ENCODE measurements around the gene C19orf25. TPM values are rescaled to one million over a fixed set of nuclear protein-coding genes. Genes with fewer than 3 reads are reported as not detected.

The C19orf25 gene
- total and polyA plus RNA-seq, 5 donors from 2014 or later, result 33.4 to 64.0 (median 52.5) TPM

DNA sequence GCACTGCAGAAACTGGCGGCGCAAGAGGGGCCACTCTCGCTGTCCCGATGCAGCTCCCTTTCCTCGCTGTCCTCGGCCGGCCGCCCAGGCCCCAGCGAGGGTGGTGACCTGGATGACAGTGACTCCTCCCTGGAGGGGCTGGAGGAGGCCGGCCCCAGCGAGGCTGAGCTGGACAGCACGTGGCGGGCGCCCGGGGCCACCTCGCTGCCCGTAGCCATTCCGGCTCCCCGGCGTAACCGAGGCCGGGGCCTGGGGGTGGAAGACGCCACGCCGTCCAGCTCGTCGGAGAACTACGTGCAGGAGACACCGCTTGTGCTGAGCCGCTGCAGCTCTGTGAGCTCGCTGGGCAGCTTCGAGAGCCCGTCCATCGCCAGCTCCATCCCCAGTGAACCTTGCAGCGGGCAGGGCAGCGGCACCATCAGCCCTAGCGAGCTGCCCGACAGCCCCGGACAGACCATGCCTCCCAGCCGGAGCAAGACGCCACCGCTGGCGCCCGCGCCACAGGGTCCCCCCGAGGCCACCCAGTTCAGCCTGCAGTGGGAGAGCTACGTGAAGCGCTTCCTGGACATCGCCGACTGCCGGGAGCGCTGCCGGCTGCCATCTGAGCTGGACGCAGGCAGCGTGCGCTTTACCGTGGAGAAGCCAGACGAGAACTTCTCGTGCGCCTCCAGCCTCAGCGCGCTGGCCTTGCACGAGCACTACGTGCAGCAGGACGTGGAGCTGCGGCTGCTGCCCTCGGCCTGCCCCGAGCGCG, 12.4 kb downstream of the C19orf25 start:
- no peaks in the 10 kb centered on the region for H3K36me3 Mint-ChIP-seq
- no peaks in the 10 kb centered on the region for H3K36me3 ChIP-seq (ENCODE audit: control insufficient read depth, insufficient read depth, low read length)
- peaks cover 0 to 9% (median 0%) of the 10 kb centered on the region in 4 donors for H3K4me1 Mint-ChIP-seq
- no peak overlapping the region for H3K27ac ChIP-seq (ENCODE audit: insufficient read depth, low read length, poor library complexity, severe bottlenecking)
- H3K27ac Mint-ChIP-seq, result no peak overlapping the region
- ATAC-seq (ENCODE audit: low read depth in 2 of 2) (no peak), DNase-seq (no peak)
- peaks cover 5% of the 10 kb centered on the region for H3K27me3 Mint-ChIP-seq
- no peaks in the 10 kb centered on the region for H3K9me3 ChIP-seq (ENCODE audit: control insufficient read depth in 2 of 2, low read length in 2 of 2)
- H3K4me1 ChIP-seq (ENCODE audit: control insufficient read depth, insufficient read depth, low read length, poor library complexity, severe bottlenecking), result peaks cover 53% of the 10 kb centered on the region
- no peaks in the 10 kb centered on the region for H3K9me3 Mint-ChIP-seq
- H3K4me3 Mint-ChIP-seq, result no peak overlapping the region
- no peaks in the 10 kb centered on the region for H3K27me3 ChIP-seq (ENCODE audit: control insufficient read depth, insufficient read depth, low read length)
- H3K4me3 ChIP-seq (ENCODE audit: low read depth, low read length), result no peak overlapping the region

DNA sequence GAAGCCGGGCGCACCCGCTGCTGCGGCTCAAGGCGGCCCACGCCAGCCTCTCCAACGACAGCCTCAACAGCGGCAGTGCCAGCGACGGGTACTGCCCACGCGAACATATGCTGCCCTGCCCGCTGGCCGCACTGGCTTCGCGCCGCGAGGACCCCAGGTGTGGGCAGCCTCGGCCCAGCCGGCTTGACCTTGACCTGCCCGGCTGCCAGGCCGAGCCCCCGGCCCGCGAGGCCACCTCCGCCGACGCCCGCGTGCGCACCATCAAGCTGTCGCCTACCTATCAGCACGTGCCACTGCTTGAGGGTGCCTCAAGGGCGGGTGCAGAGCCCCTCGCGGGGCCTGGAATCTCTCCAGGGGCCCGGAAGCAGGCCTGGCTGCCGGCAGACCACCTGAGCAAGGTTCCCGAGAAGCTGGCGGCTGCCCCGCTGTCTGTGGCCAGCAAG, 13.0 kb downstream of the C19orf25 start:
- ATAC-seq (ENCODE audit: low read depth in 2 of 2), result no peak
- Mint-ChIP-seq H3K27ac (no peak overlapping the region), H3K9me3 (no peaks in the 10 kb centered on the region), H3K27me3 (peaks cover 5% of the 10 kb centered on the region), H3K4me1 (peaks cover 0 to 4% (median 0%) of the 10 kb centered on the region in 4 donors), H3K36me3 (no peaks in the 10 kb centered on the region), H3K4me3 (no peak overlapping the region)
- DNase-seq, result no peak
- peaks cover 47% of the 10 kb centered on the region for H3K4me1 ChIP-seq (ENCODE audit: control insufficient read depth, insufficient read depth, low read length, poor library complexity, severe bottlenecking)
- no peaks in the 10 kb centered on the region for H3K9me3 ChIP-seq (ENCODE audit: control insufficient read depth in 2 of 2, low read length in 2 of 2)
- H3K27me3 ChIP-seq (ENCODE audit: control insufficient read depth, insufficient read depth, low read length), result no peaks in the 10 kb centered on the region
- no peaks in the 10 kb centered on the region for H3K36me3 ChIP-seq (ENCODE audit: control insufficient read depth, insufficient read depth, low read length)
- H3K27ac ChIP-seq (ENCODE audit: insufficient read depth, low read length, poor library complexity, severe bottlenecking), result no peak overlapping the region
- no peak overlapping the region for H3K4me3 ChIP-seq (ENCODE audit: low read depth, low read length)

GRCh38 chr19:1465191-1466016, 13.6 kb downstream of the C19orf25 start:
- Histone ChIP-seq H3K27ac (ENCODE audit: insufficient read depth, low read length, poor library complexity, severe bottlenecking) (no peak overlapping the region), H3K4me1 (ENCODE audit: control insufficient read depth, insufficient read depth, low read length, poor library complexity, severe bottlenecking) (peaks cover 41% of the 10 kb centered on the region), H3K9me3 (ENCODE audit: control insufficient read depth in 2 of 2, low read length in 2 of 2) (no peaks in the 10 kb centered on the region), H3K36me3 (ENCODE audit: control insufficient read depth, insufficient read depth, low read length) (peaks cover 4% of the 10 kb centered on the region), H3K27me3 (ENCODE audit: control insufficient read depth, insufficient read depth, low read length) (no peaks in the 10 kb centered on the region), H3K4me3 (ENCODE audit: low read depth, low read length) (no peak overlapping the region)
- Mint-ChIP-seq H3K27ac (no peak overlapping the region), H3K4me1 (peaks cover 0 to 4% (median 0%) of the 10 kb centered on the region in 4 donors), H3K36me3 (no peaks in the 10 kb centered on the region), H3K4me3 (no peak overlapping the region), H3K9me3 (no peaks in the 10 kb centered on the region), H3K27me3 (peaks cover 5% of the 10 kb centered on the region)
- DNase-seq (peak in 2 of 3 donors; percentile 40 to 51), ATAC-seq (ENCODE audit: low read depth in 2 of 2) (peak in 1 of 2 donors; percentile 13)

- Histone ChIP-seq H3K9me3 (ENCODE audit: control insufficient read depth in 2 of 2, low read length in 2 of 2) (no peaks in the 10 kb centered on the region), H3K4me1 (ENCODE audit: control insufficient read depth, insufficient read depth, low read length, poor library complexity, severe bottlenecking) (peaks cover 13% of the 10 kb centered on the region), H3K36me3 (ENCODE audit: control insufficient read depth, insufficient read depth, low read length) (peaks cover 4% of the 10 kb centered on the region), H3K4me3 (ENCODE audit: low read depth, low read length) (no peak overlapping the region), H3K27me3 (ENCODE audit: control insufficient read depth, insufficient read depth, low read length) (no peaks in the 10 kb centered on the region), H3K27ac (ENCODE audit: insufficient read depth, low read length, poor library complexity, severe bottlenecking) (no peak overlapping the region)
- H3K36me3 Mint-ChIP-seq, result no peaks in the 10 kb centered on the region
- peaks cover 24% of the 10 kb centered on the region for H3K27me3 Mint-ChIP-seq
- H3K4me1 Mint-ChIP-seq, result peaks cover 0 to 9% (median 0%) of the 10 kb centered on the region in 4 donors
- no peak overlapping the region for H3K27ac Mint-ChIP-seq
- no peaks in the 10 kb centered on the region for H3K9me3 Mint-ChIP-seq
- no peak overlapping the region for H3K4me3 Mint-ChIP-seq
- ATAC-seq (ENCODE audit: low read depth in 2 of 2) (no peak), DNase-seq (no peak)
These were observed 17.2 kb downstream of the C19orf25 start for GRCh38 chr19:1461862-1462261.

GRCh38 chr19:1460033-1460995, 18.7 kb downstream of the C19orf25 start:
- Histone ChIP-seq H3K27ac (ENCODE audit: insufficient read depth, low read length, poor library complexity, severe bottlenecking) (no peak overlapping the region), H3K27me3 (ENCODE audit: control insufficient read depth, insufficient read depth, low read length) (peaks cover 2% of the 10 kb centered on the region), H3K36me3 (ENCODE audit: control insufficient read depth, insufficient read depth, low read length) (peaks cover 4% of the 10 kb centered on the region), H3K4me1 (ENCODE audit: control insufficient read depth, insufficient read depth, low read length, poor library complexity, severe bottlenecking) (peaks cover 9% of the 10 kb centered on the region), H3K4me3 (ENCODE audit: low read depth, low read length) (no peak overlapping the region), H3K9me3 (ENCODE audit: control insufficient read depth in 2 of 2, low read length in 2 of 2) (no peaks in the 10 kb centered on the region)
- peaks cover 30% of the 10 kb centered on the region for H3K27me3 Mint-ChIP-seq
- H3K4me1 Mint-ChIP-seq, result peaks cover 0 to 15% (median 0%) of the 10 kb centered on the region in 4 donors
- H3K27ac Mint-ChIP-seq, result no peak overlapping the region
- no peak for DNase-seq
- H3K9me3 Mint-ChIP-seq, result peaks cover 0 to 3% (median 0%) of the 10 kb centered on the region in 7 donors
- H3K36me3 Mint-ChIP-seq, result no peaks in the 10 kb centered on the region
- H3K4me3 Mint-ChIP-seq, result no peak overlapping the region
- no peak for ATAC-seq (ENCODE audit: low read depth in 2 of 2)

DNA sequence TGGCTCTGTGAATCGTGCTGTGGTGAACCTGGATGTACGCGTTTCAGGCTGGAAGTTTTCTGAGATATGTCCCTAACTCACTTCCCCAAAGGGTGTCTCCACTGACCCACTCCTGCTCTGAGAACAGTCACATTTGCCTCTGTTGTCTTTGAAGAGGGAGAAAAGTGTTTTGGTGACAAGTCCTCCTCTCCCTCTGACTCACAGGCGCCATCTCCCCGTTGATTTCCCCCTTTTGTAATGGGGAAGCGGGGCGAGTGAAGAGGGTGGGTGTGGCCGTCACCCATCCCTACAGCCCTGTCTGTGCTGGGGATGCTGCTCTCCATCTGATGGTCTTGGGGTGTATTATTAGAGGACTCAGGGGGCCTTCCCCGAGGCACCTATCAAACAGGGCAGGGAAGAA, 19.5 kb downstream of the C19orf25 start:
- peak overlapping the region in 1 of 3 donors; percentile 80 for H3K27ac Mint-ChIP-seq
- Histone ChIP-seq H3K36me3 (ENCODE audit: control insufficient read depth, insufficient read depth, low read length) (peaks cover 4% of the 10 kb centered on the region), H3K4me1 (ENCODE audit: control insufficient read depth, insufficient read depth, low read length, poor library complexity, severe bottlenecking) (peaks cover 16% of the 10 kb centered on the region), H3K27me3 (ENCODE audit: control insufficient read depth, insufficient read depth, low read length) (peaks cover 2% of the 10 kb centered on the region), H3K4me3 (ENCODE audit: low read depth, low read length) (no peak overlapping the region), H3K9me3 (ENCODE audit: control insufficient read depth in 2 of 2, low read length in 2 of 2) (no peaks in the 10 kb centered on the region), H3K27ac (ENCODE audit: insufficient read depth, low read length, poor library complexity, severe bottlenecking) (no peak overlapping the region)
- no peaks in the 10 kb centered on the region for H3K36me3 Mint-ChIP-seq
- H3K4me1 Mint-ChIP-seq, result peaks cover 0 to 22% (median 0%) of the 10 kb centered on the region in 4 donors
- H3K4me3 Mint-ChIP-seq, result peak overlapping the region in 1 of 4 donors; percentile 22
- DNase-seq (no peak), ATAC-seq (ENCODE audit: low read depth in 2 of 2) (no peak)
- H3K9me3 Mint-ChIP-seq, result peaks cover 0 to 3% (median 0%) of the 10 kb centered on the region in 7 donors
- peaks cover 37% of the 10 kb centered on the region for H3K27me3 Mint-ChIP-seq

DNA sequence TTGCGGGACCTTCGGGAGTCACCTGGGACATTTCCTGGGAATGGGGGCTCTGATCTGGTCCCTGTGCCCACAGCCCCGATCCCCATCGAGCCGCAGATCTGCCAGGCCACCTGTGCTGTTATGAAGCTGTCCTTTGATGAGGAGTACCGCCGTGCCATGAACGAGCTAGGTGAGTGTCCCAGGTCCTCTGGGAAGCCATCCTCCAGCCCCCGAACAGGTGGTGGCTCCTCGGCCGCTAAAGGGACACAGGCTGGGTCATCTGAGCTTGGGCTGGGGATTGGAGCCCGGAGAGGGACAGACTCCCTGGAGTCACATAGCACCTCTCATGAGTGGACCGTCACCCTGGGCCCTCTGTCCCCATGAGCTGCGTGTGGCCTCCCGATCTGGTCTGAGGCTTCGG, 21.1 kb downstream of the C19orf25 start:
- no peaks in the 10 kb centered on the region for H3K36me3 Mint-ChIP-seq
- H3K27me3 Mint-ChIP-seq, result peaks cover 43% of the 10 kb centered on the region
- H3K4me1 Mint-ChIP-seq, result peaks cover 0 to 27% (median 4%) of the 10 kb centered on the region in 4 donors
- Histone ChIP-seq H3K27ac (ENCODE audit: insufficient read depth, low read length, poor library complexity, severe bottlenecking) (no peak overlapping the region), H3K27me3 (ENCODE audit: control insufficient read depth, insufficient read depth, low read length) (peaks cover 4% of the 10 kb centered on the region), H3K4me1 (ENCODE audit: control insufficient read depth, insufficient read depth, low read length, poor library complexity, severe bottlenecking) (peaks cover 16% of the 10 kb centered on the region), H3K36me3 (ENCODE audit: control insufficient read depth, insufficient read depth, low read length) (peaks cover 4% of the 10 kb centered on the region), H3K4me3 (ENCODE audit: low read depth, low read length) (no peak overlapping the region), H3K9me3 (ENCODE audit: control insufficient read depth in 2 of 2, low read length in 2 of 2) (no peaks in the 10 kb centered on the region)
- peaks cover 0 to 3% (median 0%) of the 10 kb centered on the region in 7 donors for H3K9me3 Mint-ChIP-seq
- ATAC-seq (ENCODE audit: low read depth in 2 of 2) (no peak), DNase-seq (no peak)
- H3K27ac Mint-ChIP-seq, result no peak overlapping the region
- no peak overlapping the region for H3K4me3 Mint-ChIP-seq
